GM18861 (cell line): ENCODE measurements around the gene DENND5A.
"Not testable (repeated sequence)": the region's sequence is repeated elsewhere in the genome, so short reads cannot be mapped to it uniquely, and the experiment has no call there.

Experiments
- ATAC-seq: cut with Tn5 transposase; IDR thresholded peaks from one replicate; pipeline ENCODE4 v1.9.1; 2021; ENCODE audit not compliant: unreplicated experiment

Gene DENND5A

GRCh38 chr11:9103542-9104276 is 161.4 kb downstream of the DENND5A start:
- ATAC-seq = no peak

GRCh38 chr11:9099617-9100016 is 165.5 kb downstream of the DENND5A start:
- ATAC-seq = no peak

- ATAC-seq = not testable (repeated sequence)
Observed at GRCh38 chr11:9098455-9098854, 166.7 kb downstream of the DENND5A start.

GRCh38 chr11:9097186-9097943 is 167.8 kb downstream of the DENND5A start:
- ATAC-seq = not testable (repeated sequence)

GRCh38 chr11:9096427-9096826 is 168.7 kb downstream of the DENND5A start:
- ATAC-seq = no peak

- no peak for ATAC-seq
Observed at GRCh38 chr11:9095421-9095820, 169.7 kb downstream of the DENND5A start.

GRCh38 chr11:9094420-9094819 is 170.7 kb downstream of the DENND5A start:
- ATAC-seq = no peak

GRCh38 chr11:9092853-9093778 is 172.0 kb downstream of the DENND5A start:
- ATAC-seq = no peak

- ATAC-seq = no peak
Observed at GRCh38 chr11:9092072-9092471, 173.1 kb downstream of the DENND5A start.

GRCh38 chr11:9091044-9091922 is 173.9 kb downstream of the DENND5A start, which contains the start of gene SCUBE2:
SCUBE2 (minus strand) TSS chr11:9091599; CDS start chr11:9091528, 71 bp downstream.
- ATAC-seq = no peak

- no peak for ATAC-seq
Observed at GRCh38 chr11:9090488-9091043, 174.6 kb downstream of the DENND5A start.

GRCh38 chr11:9089636-9090035 is 175.5 kb downstream of the DENND5A start:
- ATAC-seq = no peak

- ATAC-seq = no peak
Observed at GRCh38 chr11:9089061-9089460, 176.1 kb downstream of the DENND5A start.
